ENCODE results near the gene FAM199X. TPM values are rescaled to one million over a fixed set of nuclear protein-coding genes. Genes with fewer than 3 reads are reported as not detected.

FAM199X gene
- polyA plus RNA-seq, 1 experiment, result 2.5 TPM

- Histone ChIP-seq H3K27me3 (ENCODE audit: control insufficient read depth, insufficient read depth, low read length) (no peaks in the 10 kb centered on the region), H3K36me3 (ENCODE audit: control insufficient read depth, insufficient read depth, low read length) (no peaks in the 10 kb centered on the region), H3K4me3 (ENCODE audit: low read depth, low read length) (no peak overlapping the region)
- no peak for TF ChIP-seq CTCF (IDR thresholded peaks at IDR 0.05; ENCODE audit: insufficient read depth, low read depth, low read length)
- DNase-seq (ENCODE audit: low read depth), result no peak
- CTCF ChIA-PET, result no interaction called here
- POLR2A ChIA-PET, result no interaction called here
Measured at GRCh38 chrX:104141087-104141760, 25.0 kb upstream of the FAM199X start.

- ChIA-PET CTCF (no interaction called here), POLR2A (no interaction called here)
- no peak for TF ChIP-seq CTCF (IDR thresholded peaks at IDR 0.05; ENCODE audit: insufficient read depth, low read depth, low read length)
- Histone ChIP-seq H3K36me3 (ENCODE audit: control insufficient read depth, insufficient read depth, low read length) (no peaks in the 10 kb centered on the region), H3K4me3 (ENCODE audit: low read depth, low read length) (no peak overlapping the region), H3K27me3 (ENCODE audit: control insufficient read depth, insufficient read depth, low read length) (no peaks in the 10 kb centered on the region)
- no peak for DNase-seq (ENCODE audit: low read depth)
Measured at GRCh38 chrX:104151037-104151436, 15.2 kb upstream of the FAM199X start.

- CTCF ChIA-PET, result interaction anchor here (0.7 to 1.7 kb wide), 5 partner anchors 9 to 39 kb away, joined by 3 to 8 read pairs (median 4); partner anchors contain the start of gene FAM199X
- Histone ChIP-seq H3K36me3 (ENCODE audit: control insufficient read depth, insufficient read depth, low read length) (no peaks in the 10 kb centered on the region), H3K4me3 (ENCODE audit: low read depth, low read length) (peak within 1 kb of the TSS; percentile 70), H3K27me3 (ENCODE audit: control insufficient read depth, insufficient read depth, low read length) (no peaks in the 10 kb centered on the region)
- POLR2A ChIA-PET, result no interaction called here
- no peak for DNase-seq (ENCODE audit: low read depth)
- no peak for TF ChIP-seq CTCF (IDR thresholded peaks at IDR 0.05; ENCODE audit: insufficient read depth, low read depth, low read length)
Measured at GRCh38 chrX:104156630-104157529, 9.4 kb upstream of the FAM199X start, which contains the start of gene SLC25A53. SLC25A53 (minus strand) TSS chrX:104157009; CDS start chrX:104105257, 51,752 bp downstream.

GRCh38 chrX:104166735-104167436 is 633 bp downstream of the FAM199X start:
- DNase-seq (ENCODE audit: low read depth), result no peak

More at GRCh38 chrX:104166735-104167436, 633 bp downstream of the FAM199X start:
- CTCF ChIA-PET, result interaction anchor here (0.6 to 1.7 kb wide), 3 partner anchors 8 to 16 kb away, joined by 3 to 8 read pairs (median 3); partner anchors contain the start of gene SLC25A53
- Histone ChIP-seq H3K4me3 (ENCODE audit: low read depth, low read length) (peak overlapping the region; percentile 91), H3K27me3 (ENCODE audit: control insufficient read depth, insufficient read depth, low read length) (no peaks in the 10 kb centered on the region), H3K36me3 (ENCODE audit: control insufficient read depth, insufficient read depth, low read length) (no peaks in the 10 kb centered on the region)
- POLR2A ChIA-PET, result no interaction called here
- no peak for TF ChIP-seq CTCF (IDR thresholded peaks at IDR 0.05; ENCODE audit: insufficient read depth, low read depth, low read length)

Data from BJ (cell line).